H1 (cell line): Measurements from ENCODE around the gene PROSER3. TPM values are rescaled to one million over a fixed set of nuclear protein-coding genes. Genes with fewer than 3 reads are reported as not detected.

Source experiments
- CTCF ChIA-PET: fragments of 300-600 bp; sonication (Branson Sonifier 250); formaldehyde crosslinking; loops from one replicate; lab custom pipeline; 2021; ENCODE audit not compliant: partially characterized antibody; lab: Charles Lee
- POLR2A ChIA-PET: fragments of 300-600 bp; sonication (Branson Sonifier 250); formaldehyde crosslinking; loops from one replicate; lab custom pipeline; 2021; ENCODE audit warnings: inconsistent platforms; ENCODE audit not compliant: partially characterized antibody; lab: Charles Lee
- DNase-seq, 2 experiments: peaks; one replicate each; pipeline versions ENCODE4 v3.0.0 to v3.0.0-alpha.2; 2010 to 2022; ENCODE audit warnings: low spot score in 2 of 2, low read depth in 1 of 2, mixed read lengths in 1 of 2
- FAIRE-seq: peaks from 2 replicates; lab custom pipeline; 2011; peaks lifted over from hg19 to GRCh38; lab: Jason Lieb, UNC
- H2AFZ ChIP-seq: 2 replicates; pipeline ENCODE4 v1.8.1; 2012; ENCODE audit warnings: low read length, inconsistent platforms
- H2AK5ac ChIP-seq: 2 replicates; pipeline ENCODE4 v1.6.1; 2013; ENCODE audit warnings: low read depth, low read length
- H2BK120ac ChIP-seq: replicated peaks from 2 replicates; pipeline ENCODE3; 2013; ENCODE audit warnings: low read depth, low read length, inconsistent platforms
- H2BK12ac ChIP-seq: 2 replicates; pipeline ENCODE4 v1.6.1; 2013; ENCODE audit warnings: low read depth, low read length
- H2BK15ac ChIP-seq: 2 replicates; pipeline ENCODE4 v1.6.1; 2013; ENCODE audit warnings: low read length
- H2BK20ac ChIP-seq: 2 replicates; pipeline ENCODE4 v1.6.1; 2013; ENCODE audit warnings: low read length
- H2BK5ac ChIP-seq: 2 replicates; pipeline ENCODE4 v1.6.1; 2013; ENCODE audit warnings: low read depth, low read length
- H3K14ac ChIP-seq: 2 replicates; pipeline ENCODE4 v1.6.1; 2013; ENCODE audit warnings: inconsistent platforms; ENCODE audit not compliant: insufficient read length
- H3K18ac ChIP-seq: 2 replicates; pipeline ENCODE4 v1.6.1; 2013; ENCODE audit warnings: low read length; ENCODE audit errors: extremely low read depth
- H3K23ac ChIP-seq: 2 replicates; pipeline ENCODE4 v1.6.1; 2013; ENCODE audit warnings: inconsistent platforms; ENCODE audit not compliant: insufficient read length
- H3K23me2 ChIP-seq: 2 replicates; pipeline ENCODE4 v1.6.1; 2013; ENCODE audit warnings: low read depth, low read length
- H3K27ac ChIP-seq: 2 replicates; pipeline ENCODE4 v1.6.1; 2011; ENCODE audit warnings: low read depth, low read length, inconsistent platforms
- H3K27me3 ChIP-seq, 4 experiments: replicated peaks in 1 of 4; 1 replicate in 1 of 4; 2 replicates in 3 of 4; pipeline versions ENCODE4 v1.6.1 to v1.8.1; 2011 to 2013; ENCODE audit warnings: low read length in 3 of 4, mild to moderate bottlenecking in 3 of 4, inconsistent platforms in 2 of 4, mixed read lengths in 2 of 4, moderate library complexity in 1 of 4; ENCODE audit not compliant: control insufficient read depth in 3 of 4, insufficient read depth in 3 of 4; ENCODE audit errors: extremely low read depth in 1 of 4
- H3K36me3 ChIP-seq, 4 experiments: 2 replicates each; pipeline versions ENCODE4 v1.6.1 to v1.8.1; 2011 to 2013; ENCODE audit warnings: mild to moderate bottlenecking in 4 of 4, low read length in 3 of 4, moderate library complexity in 2 of 4, control low read depth in 1 of 4, inconsistent platforms in 1 of 4; ENCODE audit not compliant: insufficient read depth in 4 of 4, control insufficient read depth in 2 of 4
- H3K4ac ChIP-seq: replicated peaks from 2 replicates; pipeline ENCODE3; 2013; ENCODE audit warnings: low read length, low read depth, mixed read lengths, inconsistent platforms; ENCODE audit not compliant: insufficient read length
- H3K4me1 ChIP-seq, 4 experiments: replicated peaks in 1 of 4; 1 replicate in 1 of 4; 2 replicates in 3 of 4; pipeline versions ENCODE4 v1.6.1 to v1.8.1; 2011 to 2013; ENCODE audit warnings: low read length in 3 of 4, inconsistent platforms in 2 of 4, mixed read lengths in 1 of 4; ENCODE audit not compliant: insufficient read depth in 4 of 4, control insufficient read depth in 3 of 4
- H3K4me2 ChIP-seq, 2 experiments: 2 replicates each; pipeline versions ENCODE4 v1.6.1 to v1.8.1; 2011 to 2013; ENCODE audit warnings: low read depth in 2 of 2, low read length in 2 of 2, control low read depth in 1 of 2, inconsistent platforms in 1 of 2, mild to moderate bottlenecking in 1 of 2; ENCODE audit not compliant: insufficient read depth in 1 of 2
- H3K4me3 ChIP-seq, 4 experiments: fragments of 200-600, 300-600 bp in 1 of 4; sonication (generic), shearing (Covaris generic), sonication (Bioruptor Twin) in 1 of 4; 2 replicates each; pipeline versions ENCODE4 v1.5.1 to v1.8.1; 2011 to 2016; ENCODE audit warnings: low read length in 4 of 4, low read depth in 3 of 4, control low read depth in 2 of 4, inconsistent platforms in 2 of 4, mild to moderate bottlenecking in 2 of 4, mixed read lengths in 1 of 4, moderate library complexity in 1 of 4; ENCODE audit not compliant: insufficient read depth in 2 of 4; ENCODE audit errors: extremely low read depth in 1 of 4
- H3K56ac ChIP-seq: replicated peaks from 2 replicates; pipeline ENCODE3; 2013; ENCODE audit warnings: low read depth, mild to moderate bottlenecking, mixed read lengths, low read length, inconsistent platforms; ENCODE audit not compliant: insufficient read length
- H3K79me1 ChIP-seq: 2 replicates; pipeline ENCODE4 v1.6.1; 2013; ENCODE audit warnings: low read depth, low read length, control low read depth
- H3K79me2 ChIP-seq, 2 experiments: 2 replicates each; pipeline versions ENCODE4 v1.6.1 to v1.8.1; 2012 to 2013; ENCODE audit warnings: low read length in 2 of 2, mild to moderate bottlenecking in 2 of 2, inconsistent platforms in 1 of 2; ENCODE audit not compliant: insufficient read depth in 2 of 2, control insufficient read depth in 1 of 2
- H3K9ac ChIP-seq, 4 experiments: replicated peaks in 1 of 4; 1 replicate in 1 of 4; 2 replicates in 3 of 4; pipeline versions ENCODE4 v1.6.1 to v1.8.1; 2011 to 2013; ENCODE audit warnings: low read depth in 3 of 4, low read length in 3 of 4, control low read depth in 2 of 4, mild to moderate bottlenecking in 2 of 4, moderate library complexity in 2 of 4, inconsistent platforms in 1 of 4; ENCODE audit errors: extremely low read depth in 1 of 4
- H3K9me3 ChIP-seq, 2 experiments: 2 replicates each; pipeline versions ENCODE4 v1.6.1 to v1.8.1; 2012 to 2013; ENCODE audit warnings: mild to moderate bottlenecking in 2 of 2, moderate library complexity in 2 of 2, control low read depth in 1 of 2, inconsistent platforms in 1 of 2, low read depth in 1 of 2, low read length in 1 of 2, mixed read lengths in 1 of 2; ENCODE audit not compliant: insufficient read depth in 2 of 2
- H4K20me1 ChIP-seq, 2 experiments: replicated peaks in 1 of 2; 2 replicates each; pipeline versions ENCODE3 to v1.8.1; 2011 to 2013; ENCODE audit warnings: inconsistent platforms in 2 of 2, low read length in 2 of 2, mild to moderate bottlenecking in 1 of 2; ENCODE audit not compliant: insufficient read depth in 2 of 2, control insufficient read depth in 1 of 2
- H4K5ac ChIP-seq: 2 replicates; pipeline ENCODE4 v1.6.1; 2013; ENCODE audit warnings: low read length, low read depth, mixed read lengths, inconsistent platforms; ENCODE audit not compliant: insufficient read length
- H4K8ac ChIP-seq: 2 replicates; pipeline ENCODE4 v1.8.0; 2013; ENCODE audit warnings: mild to moderate bottlenecking, moderate library complexity, low read length, inconsistent platforms; ENCODE audit not compliant: insufficient read depth; ENCODE audit errors: extremely low read depth
- H4K91ac ChIP-seq: replicated peaks from 2 replicates; pipeline ENCODE3; 2013; ENCODE audit warnings: low read length, mixed read lengths, inconsistent platforms; ENCODE audit not compliant: insufficient read length
- CBX5 ChIP-seq: fragments of 300-800, 300-1000 bp; sonication (generic); IDR thresholded peaks from 2 replicates; pipeline ENCODE4 v1.7.1; 2016; ENCODE audit warnings: antibody characterized with exemption, low read length, low read depth
- CTCF ChIP-seq, 3 experiments: IDR thresholded peaks; 1 replicate in 2 of 3; 2 replicates in 1 of 3; pipeline versions ENCODE4 v1.5.1 to v1.6.1; 2011; ENCODE audit warnings: low read length in 3 of 3, mild to moderate bottlenecking in 3 of 3, inconsistent platforms in 2 of 3, low read depth in 1 of 3, moderate library complexity in 1 of 3; ENCODE audit not compliant: insufficient read depth in 1 of 3; ENCODE audit errors: control extremely low read depth in 1 of 3
- GABPA ChIP-seq: IDR thresholded peaks from 2 replicates; pipeline ENCODE4 v1.6.1; 2011; ENCODE audit warnings: mild to moderate bottlenecking, low read length, moderate library complexity, borderline replicate concordance; ENCODE audit not compliant: insufficient read depth
- HDAC2 ChIP-seq, 2 experiments: fragments of 300-600 bp in 1 of 2; sonication (generic) in 1 of 2; IDR thresholded peaks; 2 replicates each; pipeline ENCODE4 v1.6.1; 2011 to 2012; ENCODE audit warnings: low read depth in 2 of 2, low read length in 2 of 2, mild to moderate bottlenecking in 2 of 2, moderate library complexity in 2 of 2, borderline replicate concordance in 1 of 2, inconsistent platforms in 1 of 2
- NANOG ChIP-seq: IDR thresholded peaks from 2 replicates; pipeline ENCODE4 v1.6.1; 2011; ENCODE audit warnings: low read length, low read depth, mild to moderate bottlenecking, inconsistent platforms; ENCODE audit not compliant: insufficient read depth, poor library complexity, severe bottlenecking
- POU5F1 ChIP-seq: IDR thresholded peaks from 2 replicates; pipeline ENCODE4 v1.6.1; 2011; ENCODE audit warnings: low read depth, mild to moderate bottlenecking, low read length, moderate library complexity
- RFX5 ChIP-seq: IDR thresholded peaks from 2 replicates; pipeline ENCODE4 v1.6.1; 2011; ENCODE audit warnings: low read depth, low read length, improper control_type of control experiment, borderline replicate concordance
- SIRT6 ChIP-seq: IDR thresholded peaks from one replicate; pipeline ENCODE4 v1.7.1; 2012; ENCODE audit warnings: low read length, inconsistent platforms
- SIX5 ChIP-seq: IDR thresholded peaks from 2 replicates; pipeline ENCODE4 v1.6.1; 2011; ENCODE audit warnings: mild to moderate bottlenecking, low read depth, low read length
- SP4 ChIP-seq: IDR thresholded peaks from 2 replicates; pipeline ENCODE4 v1.6.1; 2012; ENCODE audit warnings: low read length, inconsistent platforms
- TCF12 ChIP-seq: IDR thresholded peaks from 2 replicates; pipeline ENCODE4 v1.6.1; 2011; ENCODE audit warnings: low read depth, mild to moderate bottlenecking, low read length
- whole genome bisulfite sequencing, 2 experiments: shearing (Covaris generic) in 1 of 2; methylation state at CpG; one replicate each; pipeline versions ENCODE4 v1.1.6 to v1.1.7; 2013 to 2015; ENCODE audit warnings: low lambda C conversion rate in 2 of 2, mixed read lengths in 2 of 2, inconsistent platforms in 1 of 2, low coverage in 1 of 2, missing lambda C conversion rate in 1 of 2; ENCODE audit not compliant: insufficient replicate concordance in 2 of 2, insufficient coverage in 1 of 2, insufficient read length in 1 of 2; ENCODE audit errors: extremely low coverage in 1 of 2, missing lambda C conversion rate in 1 of 2; 5-methylcytosine and 5-hydroxymethylcytosine counted together
- polyA plus RNA-seq, 7 experiments: library from polyadenylated mRNA; depleted of rRNA in 3 of 7; stranded (reverse) in 5 of 7; unstranded in 2 of 7; fragments of >200 nt in 5 of 7; fragments of 200-250 nt in 2 of 7; gene quantifications; 1 replicate in 5 of 7; 2 replicates in 1 of 7; 4 replicates in 1 of 7; pipeline versions ENCODE4 v1.2.1 to v1.2.3, GENCODE V29; 2011 to 2013; ENCODE audit warnings: missing spikeins in 2 of 7, mixed read lengths in 2 of 7
- total RNA-seq: library from RNA; stranded (reverse); fragmentation: NEBNext Ultra II Directional; extraction: Animal tissue kit (Norgen Biotek cat#: 25700); gene quantifications from 2 replicates; pipeline ENCODE4 v1.2.1, GENCODE V29; 2021

The PROSER3 gene
- total and polyA plus RNA-seq, 2 of the 8 experiments (the other 6 are each of a cell fraction or from before 2014, with no cell fraction given) = 17.8 to 28.9 TPM

- Histone ChIP-seq H3K79me2 (peaks cover 0 to 7% of the 10 kb centered on the region in 2 experiments; a peak in 1 of 4 replicates), H3K27ac (no peak overlapping the region), H3K9me3 (no peaks in the 10 kb centered on the region), H2BK12ac (no peak overlapping the region), H3K56ac (peak overlapping the region; percentile 54), H4K91ac (no peak overlapping the region), H4K20me1 (peaks cover 0 to 2% of the 10 kb centered on the region in 2 experiments), H3K18ac (no peak overlapping the region), H4K8ac (no peak overlapping the region), H3K4me2 (peak overlapping the region; percentile 59 to 69), H3K4me1 (peaks cover 0 to 4% (median 2%) of the 10 kb centered on the region in 4 experiments; a peak in 3 of 7 replicates), H3K9ac (peak overlapping the region in 3 of 4 experiments; percentile 41 to 82 (median 51); a peak in 3 of 7 replicates), H4K5ac (no peak overlapping the region), H2BK15ac (no peak overlapping the region), H3K14ac (no peak overlapping the region), H3K79me1 (no peaks in the 10 kb centered on the region; the same call in none of the 2 replicates), H3K23ac (no peak overlapping the region), H3K23me2 (peaks cover 12% of the 10 kb centered on the region), H2BK120ac (no peak overlapping the region), H3K36me3 (peaks cover 0 to 2% (median 0%) of the 10 kb centered on the region in 4 experiments; a peak in 1 of 8 replicates), H2AFZ (no peak overlapping the region), H2AK5ac (no peak overlapping the region), H2BK5ac (peak overlapping the region; percentile 66; the same call in 1 of the 2 replicates), H3K4ac (no peak overlapping the region), H3K27me3 (no peaks in the 10 kb centered on the region), H3K4me3 (peak overlapping the region; percentile 65 to 95 (median 82)), H2BK20ac (no peak overlapping the region)
- ChIA-PET POLR2A (interaction anchor here (0.9 to 2.7 kb wide), 17 partner anchors 9 to 268 kb away, joined by 3 to 23 read pairs (median 5); partner anchors contain the start of genes ALKBH6, ARHGAP33, HSPB6 and KIRREL2), CTCF (interaction anchor here (0.9 kb wide), 2 partner anchors 74 to 148 kb away, joined by 3 read pairs; no protein-coding TSS in a partner anchor)
- FAIRE-seq (no peak), DNase-seq (no peak)
- WGBS, 2 experiments = 70% methylated on average over 1 of the region's 4 CpGs; no CpG with 5 or more reads in 1 of the 2 experiments
- no peak for TF ChIP-seq SIRT6
- no peak for TF ChIP-seq SP4
- no peak for TF ChIP-seq SIX5
- no peak for TF ChIP-seq CBX5
- no peak for TF ChIP-seq CTCF (IDR thresholded peaks at IDR 0.05; ENCODE audit: control extremely low read depth in 1 of 3, insufficient read depth in 1 of 3, low read depth in 1 of 3, low read length in 3 of 3)
- TF ChIP-seq HDAC2 (IDR thresholded peaks at IDR 0.05; ENCODE audit: borderline replicate concordance in 1 of 2, low read depth in 2 of 2, low read length in 2 of 2) = no peak
- no peak for TF ChIP-seq POU5F1
- no peak for TF ChIP-seq NANOG
- no peak for TF ChIP-seq TCF12
- no peak for TF ChIP-seq RFX5
- TF ChIP-seq GABPA = no peak
These were observed 11.9 kb upstream of the PROSER3 start for GRCh38 chr19:35746087-35746462.
